Activated CD8-positive, alpha-beta memory T cell treated with anti-CD3 and anti-CD28 coated beads, Interleukin-2, amount 50 U/mL, for 24 hours (primary cell): ENCODE data around the gene BCAP29.

Experiments
- DNase-seq: peaks from one replicate; pipeline ENCODE4 v3.0.0-alpha.2; 2020; ENCODE audit errors: extremely low read depth

Gene BCAP29

GRCh38 chr7:107668296-107668695, 88.2 kb downstream of the BCAP29 start:
- no peak for DNase-seq
